Measurements from ENCODE around the gene TCP10L. TPM values are rescaled to one million over a fixed set of nuclear protein-coding genes. Genes with fewer than 3 reads are reported as not detected.
A peak's percentile ranks its signal among the peaks of the same experiment; 100 is the strongest.

Gene TCP10L
- total and polyA plus RNA-seq, 3 experiments from 2014 or later: 0.43 TPM; not detected in 2

DNA sequence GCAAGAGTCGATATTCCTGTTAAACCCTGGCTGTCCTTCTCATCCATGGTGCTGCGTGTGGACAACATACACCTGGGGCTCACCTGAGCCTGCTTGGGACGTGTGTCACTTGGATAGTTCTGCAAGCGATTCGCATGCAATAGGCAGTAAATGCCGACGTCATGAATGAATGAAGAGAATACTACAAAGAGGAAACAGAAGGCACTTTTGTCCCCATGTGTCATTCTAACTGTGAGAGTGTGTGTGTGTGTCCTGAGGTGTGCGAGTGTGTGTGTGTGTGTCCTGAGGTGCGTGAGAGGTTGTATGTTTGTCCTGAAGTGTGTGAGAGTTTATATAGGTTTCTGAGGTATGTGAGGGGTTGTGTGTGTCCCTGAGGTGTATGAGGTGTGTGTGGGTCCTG, 647 bp upstream of the TCP10L start:
- POLR2A ChIA-PET: no interaction called here
- Mint-ChIP-seq H3K9me3 (no peaks in the 10 kb centered on the region), H3K27ac (no peak overlapping the region), H3K27me3 (peaks cover 6 to 7% of the 10 kb centered on the region in 2 donors), H3K4me1 (no peaks in the 10 kb centered on the region), H3K36me3 (peaks cover 0 to 7% (median 6%) of the 10 kb centered on the region in 3 donors), H3K4me3 (no peak overlapping the region)
- Histone ChIP-seq H3K27me3 (ENCODE audit: insufficient read depth, low read length, poor library complexity, severe bottlenecking) (no peaks in the 10 kb centered on the region), H3K27ac (ENCODE audit: low read depth, low read length) (no peak overlapping the region), H3K4me1 (ENCODE audit: insufficient read depth, low read length) (no peaks in the 10 kb centered on the region), H3K36me3 (ENCODE audit: insufficient read depth, low read length) (no peaks in the 10 kb centered on the region), H3K4me3 (ENCODE audit: low read length) (no peak overlapping the region), H3K9me3 (ENCODE audit: low read length) (no peaks in the 10 kb centered on the region)
- CTCF ChIA-PET: no interaction called here
- DNase-seq: no peak

DNA sequence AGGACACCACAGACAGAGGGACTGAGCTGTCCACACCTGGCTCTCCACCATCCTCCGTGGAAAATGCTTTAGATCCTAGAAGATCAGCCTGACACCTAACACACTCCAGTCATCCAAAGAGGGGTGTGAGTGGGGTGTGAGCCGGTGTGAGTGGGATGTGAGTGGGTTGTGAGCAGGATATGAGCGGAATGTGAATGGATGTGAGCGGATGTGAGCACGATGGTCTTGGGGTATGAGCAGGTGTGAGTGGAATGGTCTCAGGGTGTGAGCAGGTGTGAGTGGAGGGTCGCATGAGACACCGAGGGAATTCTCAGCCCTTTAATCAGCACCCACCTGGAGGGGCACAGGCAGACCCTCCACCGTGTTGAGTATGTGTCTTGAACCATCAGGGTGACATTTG, 851 bp downstream of the TCP10L start:
- Histone ChIP-seq H3K36me3 (ENCODE audit: insufficient read depth, low read length) (no peaks in the 10 kb centered on the region), H3K4me1 (ENCODE audit: insufficient read depth, low read length) (no peaks in the 10 kb centered on the region), H3K9me3 (ENCODE audit: low read length) (no peaks in the 10 kb centered on the region), H3K27ac (ENCODE audit: low read depth, low read length) (no peak overlapping the region), H3K27me3 (ENCODE audit: insufficient read depth, low read length, poor library complexity, severe bottlenecking) (no peaks in the 10 kb centered on the region), H3K4me3 (ENCODE audit: low read length) (no peak overlapping the region)
- Mint-ChIP-seq H3K27ac (no peak overlapping the region), H3K36me3 (peaks cover 0 to 7% (median 3%) of the 10 kb centered on the region in 3 donors), H3K27me3 (peaks cover 6 to 7% of the 10 kb centered on the region in 2 donors), H3K4me1 (no peaks in the 10 kb centered on the region), H3K4me3 (no peak overlapping the region), H3K9me3 (no peaks in the 10 kb centered on the region)
- CTCF ChIA-PET: interaction anchor here (0.9 kb wide), 1 partner anchor 15 kb away, joined by 4 read pairs; no protein-coding TSS in a partner anchor
- POLR2A ChIA-PET: no interaction called here
- DNase-seq: no peak

DNA sequence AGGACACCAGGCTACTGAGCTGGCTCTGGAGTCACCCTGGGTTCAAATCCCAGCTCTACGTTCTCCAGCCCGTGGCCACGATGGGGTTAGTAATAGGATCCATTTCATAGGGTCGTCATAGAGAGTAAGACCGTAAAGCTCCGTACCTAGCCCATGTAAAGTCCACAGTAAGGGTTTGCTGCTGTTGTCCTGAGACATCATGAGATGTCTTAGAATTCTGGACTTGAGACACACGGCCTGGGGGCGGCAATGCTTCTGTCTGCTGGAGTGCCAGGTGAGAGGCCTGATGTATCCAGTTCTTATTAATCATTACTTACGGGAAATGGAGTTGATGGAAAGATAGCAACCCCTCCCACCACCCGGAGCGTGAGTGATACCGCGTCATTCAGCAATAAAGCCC, 3.6 kb downstream of the TCP10L start:
- H3K9me3 Mint-ChIP-seq: no peaks in the 10 kb centered on the region
- ChIA-PET POLR2A (no interaction called here), CTCF (interaction anchor here (0.6 kb wide), 1 partner anchor 13 kb away, joined by 3 read pairs; no protein-coding TSS in a partner anchor)

DNA sequence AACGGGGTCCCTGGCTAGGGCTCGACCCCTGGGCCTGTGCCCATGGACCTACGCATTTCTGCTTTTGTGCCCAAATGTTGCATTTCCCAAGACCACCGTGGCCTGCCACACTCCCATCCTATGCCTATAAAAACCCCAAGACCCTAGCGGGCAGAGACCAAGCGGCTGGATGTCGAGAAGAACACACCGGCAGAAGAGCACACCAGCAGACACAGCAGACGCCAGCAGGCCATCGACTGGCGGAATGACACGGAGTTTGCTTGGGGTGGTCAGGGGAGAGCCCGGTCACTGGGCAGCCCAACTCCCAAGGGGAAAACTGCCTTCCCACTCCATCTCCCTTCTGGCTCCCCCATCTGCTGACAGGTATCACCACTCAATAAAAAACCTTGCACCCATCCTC, 4.4 kb downstream of the TCP10L start:
- CTCF ChIA-PET: interaction anchor here (1.6 kb wide), 1 partner anchor 11 kb away, joined by 7 read pairs; no protein-coding TSS in a partner anchor
- H3K4me1 Mint-ChIP-seq: peaks cover 0 to 13% (median 0%) of the 10 kb centered on the region in 3 donors
- POLR2A ChIA-PET: no interaction called here
- no peak overlapping the region for H3K4me3 ChIP-seq (ENCODE audit: low read length)
- no peak for DNase-seq
- no peaks in the 10 kb centered on the region for H3K36me3 ChIP-seq (ENCODE audit: insufficient read depth, low read length)
- no peak overlapping the region for H3K27ac ChIP-seq (ENCODE audit: low read depth, low read length)
- peaks cover 8 to 16% of the 10 kb centered on the region in 2 donors for H3K27me3 Mint-ChIP-seq
- H3K4me3 Mint-ChIP-seq: no peak overlapping the region
- H3K36me3 Mint-ChIP-seq: peaks cover 0 to 7% (median 6%) of the 10 kb centered on the region in 3 donors
- no peak overlapping the region for H3K27ac Mint-ChIP-seq
- H3K9me3 Mint-ChIP-seq: no peaks in the 10 kb centered on the region
- H3K27me3 ChIP-seq (ENCODE audit: insufficient read depth, low read length, poor library complexity, severe bottlenecking): no peaks in the 10 kb centered on the region
- H3K4me1 ChIP-seq (ENCODE audit: insufficient read depth, low read length): no peaks in the 10 kb centered on the region
- no peaks in the 10 kb centered on the region for H3K9me3 ChIP-seq (ENCODE audit: low read length)

More for the DNA sequence above, 3.6 kb downstream of the TCP10L start:
- peaks cover 8 to 16% of the 10 kb centered on the region in 2 donors for H3K27me3 Mint-ChIP-seq
- H3K36me3 ChIP-seq (ENCODE audit: insufficient read depth, low read length): no peaks in the 10 kb centered on the region
- H3K27me3 ChIP-seq (ENCODE audit: insufficient read depth, low read length, poor library complexity, severe bottlenecking): no peaks in the 10 kb centered on the region
- no peak for DNase-seq
- no peaks in the 10 kb centered on the region for H3K4me1 ChIP-seq (ENCODE audit: insufficient read depth, low read length)
- no peaks in the 10 kb centered on the region for H3K9me3 ChIP-seq (ENCODE audit: low read length)
- peaks cover 0 to 7% (median 6%) of the 10 kb centered on the region in 3 donors for H3K36me3 Mint-ChIP-seq
- no peak overlapping the region for H3K27ac ChIP-seq (ENCODE audit: low read depth, low read length)
- no peak overlapping the region for H3K4me3 Mint-ChIP-seq
- H3K4me3 ChIP-seq (ENCODE audit: low read length): no peak overlapping the region
- H3K4me1 Mint-ChIP-seq: peaks cover 0 to 13% (median 0%) of the 10 kb centered on the region in 3 donors
- H3K27ac Mint-ChIP-seq: no peak overlapping the region

DNA sequence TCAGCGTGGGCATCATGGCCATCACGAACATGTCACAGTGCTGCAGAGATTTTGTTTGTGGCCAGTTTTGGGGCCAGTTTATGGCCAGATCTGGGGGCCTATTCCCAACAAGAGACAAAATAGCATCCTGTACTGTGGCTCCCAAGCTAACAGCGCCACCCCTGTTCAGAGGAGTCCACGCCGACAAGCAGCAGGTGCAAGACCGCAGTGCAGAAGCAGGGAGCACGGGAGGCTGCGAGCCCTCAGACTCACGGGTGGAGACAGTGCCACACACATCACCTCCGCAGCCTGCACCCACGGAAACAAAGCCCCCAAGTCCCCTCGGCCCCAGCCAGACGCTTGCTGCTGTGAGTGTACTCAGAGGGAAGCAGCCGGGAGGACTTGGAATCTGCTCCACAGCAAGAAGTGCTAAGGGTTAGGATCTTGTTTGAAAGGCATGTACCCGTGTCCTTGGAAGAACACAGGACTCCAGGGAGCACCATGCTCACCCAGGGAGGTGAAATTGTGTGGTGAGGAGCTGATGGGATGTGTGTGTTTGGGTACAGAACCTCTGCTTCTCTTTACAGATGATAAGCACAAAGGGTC, 7.1 kb downstream of the TCP10L start:
- ChIA-PET POLR2A (no interaction called here), CTCF (interaction anchor here (0.7 to 4.8 kb wide), 3 partner anchors 23 to 177 kb away, joined by 3 to 21 read pairs (median 8); no protein-coding TSS in a partner anchor)
- peak in 4 of 5 donors; percentile 16 to 68 (median 22) for DNase-seq

DNA sequence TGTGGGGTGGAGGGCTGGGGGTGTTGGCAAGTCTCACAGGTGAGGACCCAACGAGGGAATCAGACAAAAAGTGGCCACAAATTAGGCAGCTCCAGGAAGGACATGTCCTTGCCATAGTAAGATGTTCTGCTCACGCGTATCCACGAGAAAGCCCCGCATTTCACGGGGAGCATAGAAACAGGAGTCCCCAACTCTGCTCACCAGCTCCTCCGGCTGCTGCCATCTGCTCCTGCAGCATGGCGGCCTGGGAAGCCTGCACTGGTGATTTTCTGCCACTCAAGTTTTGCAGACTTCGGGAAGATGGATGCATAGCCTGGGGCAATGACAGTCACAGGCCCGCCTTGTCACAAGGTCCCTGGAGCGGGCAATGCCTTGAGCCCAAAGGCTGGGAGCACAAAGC, 9.3 kb downstream of the TCP10L start:
- Mint-ChIP-seq H3K4me3 (no peak overlapping the region), H3K4me1 (peaks cover under 1 to 13% (median 2%) of the 10 kb centered on the region in 3 donors), H3K9me3 (no peaks in the 10 kb centered on the region)

More for the DNA sequence above, 7.1 kb downstream of the TCP10L start:
- peak overlapping the region in 2 of 7 donors; percentile 15 to 28 for H3K4me3 Mint-ChIP-seq
- peaks cover 0 to 13% (median 0%) of the 10 kb centered on the region in 3 donors for H3K4me1 Mint-ChIP-seq
- H3K36me3 ChIP-seq (ENCODE audit: insufficient read depth, low read length): no peaks in the 10 kb centered on the region
- no peak overlapping the region for H3K27ac ChIP-seq (ENCODE audit: low read depth, low read length)
- H3K9me3 ChIP-seq (ENCODE audit: low read length): no peaks in the 10 kb centered on the region
- no peaks in the 10 kb centered on the region for H3K27me3 ChIP-seq (ENCODE audit: insufficient read depth, low read length, poor library complexity, severe bottlenecking)
- H3K36me3 Mint-ChIP-seq: peaks cover 0 to 2% (median 0%) of the 10 kb centered on the region in 3 donors
- H3K27ac Mint-ChIP-seq: peak overlapping the region in 1 of 8 donors; percentile 22
- peaks cover 8 to 10% of the 10 kb centered on the region in 2 donors for H3K27me3 Mint-ChIP-seq
- H3K9me3 Mint-ChIP-seq: no peaks in the 10 kb centered on the region
- H3K4me3 ChIP-seq (ENCODE audit: low read length): no peak overlapping the region
- no peaks in the 10 kb centered on the region for H3K4me1 ChIP-seq (ENCODE audit: insufficient read depth, low read length)

DNA sequence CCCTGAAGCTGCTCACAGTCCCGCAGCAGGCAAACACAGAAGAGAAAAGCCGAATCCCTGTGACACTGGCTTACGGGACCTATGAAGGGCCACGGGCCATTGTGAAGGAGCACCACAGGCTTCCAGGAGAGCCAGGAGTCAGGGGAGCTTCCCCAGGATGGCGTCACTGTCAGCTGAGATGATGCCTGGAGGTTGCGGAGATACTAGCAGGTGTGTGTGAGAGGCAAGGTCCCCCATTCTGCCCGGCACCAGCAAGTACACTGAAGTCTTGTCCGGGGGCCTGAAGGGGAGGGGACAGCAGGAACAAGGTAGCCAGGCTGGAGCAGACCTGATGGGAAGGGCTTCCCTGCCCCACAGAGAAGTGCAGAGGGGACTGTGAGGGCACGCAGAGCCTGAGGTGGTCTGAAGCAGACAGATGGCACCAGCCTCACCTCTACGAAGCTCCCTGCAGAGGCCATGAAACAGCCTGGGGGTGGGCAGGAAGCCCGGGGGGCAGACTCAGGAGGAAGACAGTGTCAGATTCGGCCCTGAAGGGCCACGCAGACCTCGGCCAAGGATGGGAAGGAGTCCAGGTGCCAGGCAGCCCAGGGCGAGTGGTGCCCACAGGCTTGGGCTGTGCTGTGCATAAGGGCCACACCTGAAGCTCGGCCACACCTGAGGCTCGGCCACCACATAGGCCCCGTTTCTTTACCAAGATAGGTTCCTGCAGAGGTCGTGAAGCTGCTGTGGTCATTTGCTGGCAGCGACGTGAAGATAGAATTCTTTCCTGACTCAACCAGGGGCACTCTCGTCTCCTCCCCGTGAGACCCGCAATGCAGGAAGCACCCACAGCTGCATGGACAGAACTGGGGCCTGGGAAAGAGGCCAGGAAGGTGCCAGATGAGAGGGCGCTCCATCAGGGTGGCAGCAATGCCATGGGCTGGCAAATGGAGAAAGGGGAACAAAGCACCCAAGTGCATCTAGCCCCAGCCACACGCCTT, 10.1 kb downstream of the TCP10L start:
- Histone ChIP-seq H3K4me1 (ENCODE audit: insufficient read depth, low read length) (no peaks in the 10 kb centered on the region), H3K27me3 (ENCODE audit: insufficient read depth, low read length, poor library complexity, severe bottlenecking) (no peaks in the 10 kb centered on the region), H3K4me3 (ENCODE audit: low read length) (no peak overlapping the region), H3K36me3 (ENCODE audit: insufficient read depth, low read length) (no peaks in the 10 kb centered on the region), H3K9me3 (ENCODE audit: low read length) (no peaks in the 10 kb centered on the region), H3K27ac (ENCODE audit: low read depth, low read length) (no peak overlapping the region)
- Mint-ChIP-seq H3K4me3 (no peak overlapping the region), H3K36me3 (peaks cover 0 to 2% (median 0%) of the 10 kb centered on the region in 3 donors), H3K27ac (peak overlapping the region in 1 of 8 donors; percentile 79), H3K9me3 (no peaks in the 10 kb centered on the region), H3K27me3 (peaks cover 6 to 10% of the 10 kb centered on the region in 2 donors), H3K4me1 (peaks cover 8 to 21% (median 9%) of the 10 kb centered on the region in 3 donors)
- ChIA-PET POLR2A (interaction anchor here (0.9 kb wide), 1 partner anchor 8 kb away, joined by 3 read pairs; no protein-coding TSS in a partner anchor), CTCF (interaction anchor here (4.8 kb wide), 1 partner anchor 26 kb away, joined by 21 read pairs; no protein-coding TSS in a partner anchor)
- no peak for DNase-seq

More for the DNA sequence above, 9.3 kb downstream of the TCP10L start:
- no peaks in the 10 kb centered on the region for H3K27me3 ChIP-seq (ENCODE audit: insufficient read depth, low read length, poor library complexity, severe bottlenecking)
- ChIA-PET POLR2A (no interaction called here), CTCF (interaction anchor here (4.8 kb wide), 1 partner anchor 25 kb away, joined by 21 read pairs; no protein-coding TSS in a partner anchor)
- DNase-seq: no peak
- no peak overlapping the region for H3K27ac Mint-ChIP-seq
- H3K36me3 ChIP-seq (ENCODE audit: insufficient read depth, low read length): no peaks in the 10 kb centered on the region
- no peak overlapping the region for H3K4me3 ChIP-seq (ENCODE audit: low read length)
- H3K9me3 ChIP-seq (ENCODE audit: low read length): no peaks in the 10 kb centered on the region
- H3K27ac ChIP-seq (ENCODE audit: low read depth, low read length): no peak overlapping the region
- peaks cover 0 to 2% (median 0%) of the 10 kb centered on the region in 3 donors for H3K36me3 Mint-ChIP-seq
- H3K27me3 Mint-ChIP-seq: peaks cover 6 to 10% of the 10 kb centered on the region in 2 donors
- H3K4me1 ChIP-seq (ENCODE audit: insufficient read depth, low read length): no peaks in the 10 kb centered on the region

Measured in CD8-positive, alpha-beta memory T cell (primary cell).